SK-N-SH (cell line): Measurements from ENCODE around the gene CD163L1.

Source experiments
- EZH2phosphoT487 ChIP-seq: fragments of 200-600 bp; sonication (generic); IDR thresholded peaks from 2 replicates; pipeline ENCODE4 v1.6.1; 2017; ENCODE audit warnings: low read depth, mixed run types, mild to moderate bottlenecking, antibody characterized with exemption, moderate library complexity, borderline replicate concordance
- FOXM1 ChIP-seq: IDR thresholded peaks from 2 replicates; pipeline ENCODE4 v1.4.0; 2012; ENCODE audit warnings: low read depth, mild to moderate bottlenecking
- NFIC ChIP-seq: IDR thresholded peaks from 2 replicates; pipeline ENCODE4 v1.4.0; 2012; ENCODE audit warnings: borderline replicate concordance
- NRF1 ChIP-seq: IDR thresholded peaks from 2 replicates; pipeline ENCODE4 v1.6.1; 2012; ENCODE audit warnings: low read depth, mild to moderate bottlenecking, low read length
- POLR2AphosphoS5 ChIP-seq: IDR thresholded peaks from 2 replicates; pipeline ENCODE4 v1.6.1; 2012; ENCODE audit warnings: low read depth, low read length
- RCOR1 ChIP-seq: fragments of 150-350 bp; IDR thresholded peaks from 2 replicates; pipeline ENCODE4 v1.6.1; 2017; ENCODE audit warnings: antibody characterized with exemption, low read length
- RXRA ChIP-seq: IDR thresholded peaks from 2 replicates; pipeline ENCODE4 v1.4.0; 2012; ENCODE audit warnings: low read depth, mild to moderate bottlenecking, borderline replicate concordance
- YY1 ChIP-seq: IDR thresholded peaks from 2 replicates; pipeline ENCODE4 v1.4.0; 2012; ENCODE audit warnings: low read depth, mild to moderate bottlenecking
- TF ChIP-seq, protein P1 (sequence below): fragments of 200-600 bp; sonication (generic); IDR thresholded peaks from 2 replicates; pipeline ENCODE4 v1.6.1; 2017; ENCODE audit warnings: antibody characterized with exemption, mild to moderate bottlenecking, moderate library complexity
- TF ChIP-seq, protein P2 (sequence below): IDR thresholded peaks from 2 replicates; pipeline ENCODE4 v1.4.0; 2012; ENCODE audit warnings: low read depth, borderline replicate concordance
- TF ChIP-seq, protein P3 (sequence below): IDR thresholded peaks from 2 replicates; pipeline ENCODE4 v1.4.0; 2012; ENCODE audit warnings: low read depth
- TF ChIP-seq, protein P4 (sequence below): IDR thresholded peaks from 2 replicates; pipeline ENCODE4 v1.6.1; 2012; ENCODE audit warnings: mild to moderate bottlenecking, low read depth, low read length, moderate library complexity

DNA sequence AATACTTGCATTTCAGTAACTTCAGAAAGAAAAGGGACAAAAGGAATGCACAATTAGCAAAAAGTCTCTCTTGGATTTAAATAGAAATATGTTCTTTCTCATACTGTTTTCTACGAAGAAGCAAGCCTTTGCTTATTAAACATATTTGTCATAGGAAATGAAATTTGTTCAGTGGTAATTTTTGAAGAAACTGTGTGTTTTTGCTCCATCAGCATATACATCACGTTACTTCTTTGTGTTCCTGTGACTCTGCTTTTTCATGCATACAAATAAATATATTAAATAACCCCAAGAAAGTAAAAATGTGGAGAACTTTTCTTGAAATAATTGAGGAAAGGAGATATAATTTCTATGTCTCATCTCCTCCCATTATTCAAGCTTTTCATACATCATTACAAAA, 39.7 kb downstream of the CD163L1 start:
- TF ChIP-seq, protein P1, sequence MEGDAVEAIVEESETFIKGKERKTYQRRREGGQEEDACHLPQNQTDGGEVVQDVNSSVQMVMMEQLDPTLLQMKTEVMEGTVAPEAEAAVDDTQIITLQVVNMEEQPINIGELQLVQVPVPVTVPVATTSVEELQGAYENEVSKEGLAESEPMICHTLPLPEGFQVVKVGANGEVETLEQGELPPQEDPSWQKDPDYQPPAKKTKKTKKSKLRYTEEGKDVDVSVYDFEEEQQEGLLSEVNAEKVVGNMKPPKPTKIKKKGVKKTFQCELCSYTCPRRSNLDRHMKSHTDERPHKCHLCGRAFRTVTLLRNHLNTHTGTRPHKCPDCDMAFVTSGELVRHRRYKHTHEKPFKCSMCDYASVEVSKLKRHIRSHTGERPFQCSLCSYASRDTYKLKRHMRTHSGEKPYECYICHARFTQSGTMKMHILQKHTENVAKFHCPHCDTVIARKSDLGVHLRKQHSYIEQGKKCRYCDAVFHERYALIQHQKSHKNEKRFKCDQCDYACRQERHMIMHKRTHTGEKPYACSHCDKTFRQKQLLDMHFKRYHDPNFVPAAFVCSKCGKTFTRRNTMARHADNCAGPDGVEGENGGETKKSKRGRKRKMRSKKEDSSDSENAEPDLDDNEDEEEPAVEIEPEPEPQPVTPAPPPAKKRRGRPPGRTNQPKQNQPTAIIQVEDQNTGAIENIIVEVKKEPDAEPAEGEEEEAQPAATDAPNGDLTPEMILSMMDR, result no peak
- TF ChIP-seq, protein P2, sequence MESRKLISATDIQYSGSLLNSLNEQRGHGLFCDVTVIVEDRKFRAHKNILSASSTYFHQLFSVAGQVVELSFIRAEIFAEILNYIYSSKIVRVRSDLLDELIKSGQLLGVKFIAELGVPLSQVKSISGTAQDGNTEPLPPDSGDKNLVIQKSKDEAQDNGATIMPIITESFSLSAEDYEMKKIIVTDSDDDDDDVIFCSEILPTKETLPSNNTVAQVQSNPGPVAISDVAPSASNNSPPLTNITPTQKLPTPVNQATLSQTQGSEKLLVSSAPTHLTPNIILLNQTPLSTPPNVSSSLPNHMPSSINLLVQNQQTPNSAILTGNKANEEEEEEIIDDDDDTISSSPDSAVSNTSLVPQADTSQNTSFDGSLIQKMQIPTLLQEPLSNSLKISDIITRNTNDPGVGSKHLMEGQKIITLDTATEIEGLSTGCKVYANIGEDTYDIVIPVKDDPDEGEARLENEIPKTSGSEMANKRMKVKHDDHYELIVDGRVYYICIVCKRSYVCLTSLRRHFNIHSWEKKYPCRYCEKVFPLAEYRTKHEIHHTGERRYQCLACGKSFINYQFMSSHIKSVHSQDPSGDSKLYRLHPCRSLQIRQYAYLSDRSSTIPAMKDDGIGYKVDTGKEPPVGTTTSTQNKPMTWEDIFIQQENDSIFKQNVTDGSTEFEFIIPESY, result no peak
- TF ChIP-seq NRF1 (no peak), RXRA (no peak), POLR2AphosphoS5 (no peak), YY1 (no peak), EZH2phosphoT487 (no peak), RCOR1 (no peak), NFIC (no peak), FOXM1 (no peak)
- TF ChIP-seq, protein P3, sequence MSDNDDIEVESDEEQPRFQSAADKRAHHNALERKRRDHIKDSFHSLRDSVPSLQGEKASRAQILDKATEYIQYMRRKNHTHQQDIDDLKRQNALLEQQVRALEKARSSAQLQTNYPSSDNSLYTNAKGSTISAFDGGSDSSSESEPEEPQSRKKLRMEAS, result no peak
- TF ChIP-seq, protein P4, sequence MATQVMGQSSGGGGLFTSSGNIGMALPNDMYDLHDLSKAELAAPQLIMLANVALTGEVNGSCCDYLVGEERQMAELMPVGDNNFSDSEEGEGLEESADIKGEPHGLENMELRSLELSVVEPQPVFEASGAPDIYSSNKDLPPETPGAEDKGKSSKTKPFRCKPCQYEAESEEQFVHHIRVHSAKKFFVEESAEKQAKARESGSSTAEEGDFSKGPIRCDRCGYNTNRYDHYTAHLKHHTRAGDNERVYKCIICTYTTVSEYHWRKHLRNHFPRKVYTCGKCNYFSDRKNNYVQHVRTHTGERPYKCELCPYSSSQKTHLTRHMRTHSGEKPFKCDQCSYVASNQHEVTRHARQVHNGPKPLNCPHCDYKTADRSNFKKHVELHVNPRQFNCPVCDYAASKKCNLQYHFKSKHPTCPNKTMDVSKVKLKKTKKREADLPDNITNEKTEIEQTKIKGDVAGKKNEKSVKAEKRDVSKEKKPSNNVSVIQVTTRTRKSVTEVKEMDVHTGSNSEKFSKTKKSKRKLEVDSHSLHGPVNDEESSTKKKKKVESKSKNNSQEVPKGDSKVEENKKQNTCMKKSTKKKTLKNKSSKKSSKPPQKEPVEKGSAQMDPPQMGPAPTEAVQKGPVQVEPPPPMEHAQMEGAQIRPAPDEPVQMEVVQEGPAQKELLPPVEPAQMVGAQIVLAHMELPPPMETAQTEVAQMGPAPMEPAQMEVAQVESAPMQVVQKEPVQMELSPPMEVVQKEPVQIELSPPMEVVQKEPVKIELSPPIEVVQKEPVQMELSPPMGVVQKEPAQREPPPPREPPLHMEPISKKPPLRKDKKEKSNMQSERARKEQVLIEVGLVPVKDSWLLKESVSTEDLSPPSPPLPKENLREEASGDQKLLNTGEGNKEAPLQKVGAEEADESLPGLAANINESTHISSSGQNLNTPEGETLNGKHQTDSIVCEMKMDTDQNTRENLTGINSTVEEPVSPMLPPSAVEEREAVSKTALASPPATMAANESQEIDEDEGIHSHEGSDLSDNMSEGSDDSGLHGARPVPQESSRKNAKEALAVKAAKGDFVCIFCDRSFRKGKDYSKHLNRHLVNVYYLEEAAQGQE, result no peak
